GM19043 (cell line): ENCODE measurements around the gene KCNK4.
A peak's percentile ranks its signal among the peaks of the same experiment; 100 is the strongest.
"Not testable (repeated sequence)": the region's sequence is repeated elsewhere in the genome, so short reads cannot be mapped to it uniquely, and the experiment has no call there.

ENCODE experiments used
- ATAC-seq: cut with Tn5 transposase; IDR thresholded peaks from one replicate; pipeline ENCODE4 v1.9.1; 2021; ENCODE audit warnings: low read depth; ENCODE audit not compliant: unreplicated experiment

Gene KCNK4

GRCh38 chr11:64305691-64306562 is 14.8 kb downstream of the KCNK4 start:
- no peak for ATAC-seq

- no peak for ATAC-seq
Measured at GRCh38 chr11:64306563-64306875, 15.4 kb downstream of the KCNK4 start.

- no peak for ATAC-seq
Measured at GRCh38 chr11:64306876-64307622, 15.9 kb downstream of the KCNK4 start.

GRCh38 chr11:64307795-64308194 is 16.7 kb downstream of the KCNK4 start:
- not testable (repeated sequence) for ATAC-seq

GRCh38 chr11:64312947-64313346 is 21.8 kb downstream of the KCNK4 start:
- no peak for ATAC-seq

GRCh38 chr11:64313491-64314145 is 22.5 kb downstream of the KCNK4 start:
- ATAC-seq: no peak

GRCh38 chr11:64314146-64314804 is 23.2 kb downstream of the KCNK4 start:
- no peak for ATAC-seq

GRCh38 chr11:64314805-64315561 is 23.9 kb downstream of the KCNK4 start:
- ATAC-seq: no peak

- not testable (repeated sequence) for ATAC-seq
Measured at GRCh38 chr11:64315667-64316526, 24.8 kb downstream of the KCNK4 start.

- ATAC-seq: no peak
Measured at GRCh38 chr11:64316672-64317324, 25.7 kb downstream of the KCNK4 start.

GRCh38 chr11:64317325-64317960 is 26.3 kb downstream of the KCNK4 start, which contains the start of gene TRMT112:
Gene TRMT112 (minus strand): TSS chr11:64317559. CDS start chr11:64317526, 33 bp downstream.
- peak; percentile 59 for ATAC-seq

- ATAC-seq: peak; percentile 72
Measured at GRCh38 chr11:64317961-64318765, 27.1 kb downstream of the KCNK4 start, which contains the start of gene PRDX5. Gene PRDX5 (plus strand): TSS chr11:64318121. CDS start chr11:64318216, 95 bp downstream.

GRCh38 chr11:64318766-64319761 is 28.0 kb downstream of the KCNK4 start:
- ATAC-seq: no peak

GRCh38 chr11:64320556-64320955 is 29.5 kb downstream of the KCNK4 start:
- no peak for ATAC-seq

GRCh38 chr11:64321026-64321425 is 29.9 kb downstream of the KCNK4 start:
- no peak for ATAC-seq

GRCh38 chr11:64321533-64321932 is 30.4 kb downstream of the KCNK4 start:
- no peak for ATAC-seq
